ENCODE results near the gene CSTF1. TPM values are rescaled to one million over a fixed set of nuclear protein-coding genes. Genes with fewer than 3 reads are reported as not detected.
A peak's percentile ranks its signal among the peaks of the same experiment; 100 is the strongest.

CSTF1 gene
- total RNA-seq, 1 donor from 2014 or later, result 24.4 TPM

- Histone ChIP-seq H3K27me3 (ENCODE audit: low read depth) (no peaks in the 10 kb centered on the region), H3K4me3 (no peak overlapping the region), H3K27ac (no peak overlapping the region), H3K9me3 (no peaks in the 10 kb centered on the region), H3K4me1 (peaks cover 14% of the 10 kb centered on the region), H3K36me3 (peaks cover 9% of the 10 kb centered on the region)
- intact Hi-C loops (cut with DNase I), result no loop called here
- no peak for TF ChIP-seq CTCF (IDR thresholded peaks at IDR 0.05)
- ATAC-seq, result no peak
- DNase-seq, result no peak
Measured at GRCh38 chr20:56358070-56358469, 34.4 kb upstream of the CSTF1 start.

DNA sequence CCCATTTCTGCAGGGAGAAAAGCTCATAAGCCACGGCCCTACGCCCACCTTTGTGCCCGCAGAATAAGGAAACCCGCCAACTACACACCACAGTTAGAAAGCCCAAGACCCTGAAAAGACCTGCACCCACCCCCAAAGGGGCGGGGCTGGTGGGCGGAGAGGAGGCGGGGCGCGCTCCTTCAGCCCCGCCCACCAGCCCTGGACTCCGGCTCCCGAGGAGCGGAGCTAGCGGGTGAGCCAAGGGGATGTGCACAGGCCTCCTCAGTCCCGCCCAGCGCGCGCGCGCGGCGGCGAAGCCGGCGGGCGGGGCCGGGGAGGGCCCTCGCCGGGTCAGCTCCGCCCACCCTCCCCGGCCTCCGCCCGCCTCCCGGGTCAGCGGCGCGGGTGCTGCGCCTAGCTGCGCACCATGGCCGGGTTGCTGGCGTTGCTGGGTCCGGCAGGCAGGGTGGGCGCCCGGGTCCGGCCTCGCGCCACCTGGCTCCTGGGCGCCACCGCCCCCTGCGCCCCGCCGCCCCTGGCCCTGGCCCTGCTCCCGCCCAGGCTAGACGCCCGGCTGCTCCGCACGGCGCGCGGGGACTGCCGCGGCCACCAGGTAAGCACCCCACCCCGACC lies 33.7 kb upstream of the CSTF1 start, which contains the start of gene FAM210B:
TSS of gene FAM210B (plus strand) at position 375 of the 612 bp plus-strand sequence. CDS start at position 407, 32 bp downstream.
- peak; percentile 93 for DNase-seq
- intact Hi-C loops (cut with DNase I), result no loop called here
- peak within 1 kb of the TSS; percentile 85 for H3K27ac ChIP-seq

DNA sequence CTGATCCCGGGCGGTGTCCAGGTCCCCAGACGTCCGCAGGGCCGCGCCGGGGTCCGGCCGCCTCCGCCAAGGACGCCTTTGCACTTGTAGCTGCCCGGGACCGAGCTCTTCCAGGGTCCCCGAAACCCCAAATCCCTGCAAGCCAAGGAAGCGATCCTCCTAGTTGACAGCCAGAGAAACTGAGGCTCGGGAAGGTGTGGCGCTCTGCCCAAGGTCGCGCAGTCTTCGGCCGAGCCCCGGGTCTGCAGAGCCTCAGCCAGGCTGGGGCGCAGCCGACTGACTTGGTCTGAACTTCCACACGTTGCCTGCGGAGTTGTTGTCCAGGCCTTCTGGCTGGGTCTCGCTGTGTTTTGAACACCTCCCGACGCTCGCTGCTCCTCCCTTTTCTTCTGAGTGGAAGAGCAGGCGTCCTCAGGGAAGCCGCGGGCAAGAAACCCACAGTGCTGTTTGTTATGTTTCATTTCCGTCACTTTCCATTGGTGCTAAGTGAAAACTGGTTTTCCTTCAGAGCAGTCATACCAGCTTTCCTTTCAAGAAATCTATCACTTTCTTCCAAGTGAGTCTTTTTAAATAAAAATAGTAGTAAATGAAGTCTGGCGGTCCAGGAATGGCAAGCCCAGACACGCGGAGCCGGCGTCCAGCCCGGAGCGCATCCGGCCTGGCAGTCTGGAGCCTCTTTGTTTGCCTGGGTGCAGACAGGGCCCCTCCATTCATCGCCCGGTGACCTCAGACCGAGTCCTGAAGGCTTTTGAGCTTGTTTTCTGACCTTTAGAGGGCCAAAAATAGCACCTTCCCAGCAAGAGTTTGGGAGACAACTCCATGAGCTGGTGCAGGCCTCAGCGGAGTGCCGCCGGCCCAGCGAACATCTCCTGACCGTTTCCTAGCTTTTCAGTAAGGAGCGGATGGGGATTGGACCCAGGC lies 33.0 kb upstream of the CSTF1 start:
- ATAC-seq (peak; percentile 62 to 72), DNase-seq (peak; percentile 71)
- H3K4me3 ChIP-seq, result peak overlapping the region; percentile 95
- no peak for TF ChIP-seq CTCF (IDR thresholded peaks at IDR 0.05)
- H3K36me3 ChIP-seq, result peaks cover 9% of the 10 kb centered on the region
- H3K9me3 ChIP-seq, result no peaks in the 10 kb centered on the region
- no peaks in the 10 kb centered on the region for H3K27me3 ChIP-seq (ENCODE audit: low read depth)
- intact Hi-C loops (cut with DNase I), result no loop called here
- peaks cover 14% of the 10 kb centered on the region for H3K4me1 ChIP-seq
- H3K27ac ChIP-seq, result peak overlapping the region; percentile 85

More for the DNA sequence above, 33.7 kb upstream of the CSTF1 start, which contains the start of gene FAM210B:
- Histone ChIP-seq H3K27me3 (ENCODE audit: low read depth) (no peaks in the 10 kb centered on the region), H3K9me3 (no peaks in the 10 kb centered on the region), H3K4me1 (peaks cover 14% of the 10 kb centered on the region), H3K36me3 (peaks cover 9% of the 10 kb centered on the region), H3K4me3 (peak within 1 kb of the TSS; percentile 95)
- no peak for TF ChIP-seq CTCF (IDR thresholded peaks at IDR 0.05)
- peak; percentile 99 for ATAC-seq

- no peak for ATAC-seq
- intact Hi-C loops (cut with DNase I), result no loop called here
- no peak for TF ChIP-seq CTCF (IDR thresholded peaks at IDR 0.05)
- H3K27me3 ChIP-seq (ENCODE audit: low read depth), result no peaks in the 10 kb centered on the region
- H3K27ac ChIP-seq, result peak overlapping the region; percentile 85
- DNase-seq, result no peak
- H3K36me3 ChIP-seq, result peaks cover 17% of the 10 kb centered on the region
- H3K4me3 ChIP-seq, result peak overlapping the region; percentile 95
- no peaks in the 10 kb centered on the region for H3K9me3 ChIP-seq
- peaks cover 14% of the 10 kb centered on the region for H3K4me1 ChIP-seq
Measured at GRCh38 chr20:56360133-56360907, 32.1 kb upstream of the CSTF1 start.

DNA sequence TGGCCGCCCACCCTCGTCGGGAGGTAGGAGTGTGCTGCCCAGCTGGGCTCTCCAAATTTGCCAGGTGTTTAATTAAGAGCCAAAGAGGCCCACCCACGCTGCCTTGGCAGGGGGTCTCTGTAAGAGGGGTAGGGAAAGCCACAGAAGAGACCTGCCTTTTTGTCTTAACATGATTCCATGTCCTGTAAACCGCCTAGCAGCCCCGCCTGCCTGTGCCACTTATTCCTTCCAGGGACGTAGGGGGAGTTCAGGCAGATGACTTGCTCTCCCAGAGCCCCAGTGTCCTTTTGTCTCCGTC lies 31.6 kb upstream of the CSTF1 start:
- DNase-seq, result no peak
- Histone ChIP-seq H3K36me3 (peaks cover 23% of the 10 kb centered on the region), H3K4me3 (no peak overlapping the region), H3K27me3 (ENCODE audit: low read depth) (no peaks in the 10 kb centered on the region), H3K9me3 (no peaks in the 10 kb centered on the region), H3K27ac (no peak overlapping the region), H3K4me1 (peaks cover 14% of the 10 kb centered on the region)
- no peak for ATAC-seq
- intact Hi-C loops (cut with DNase I), result no loop called here
- TF ChIP-seq CTCF (IDR thresholded peaks at IDR 0.05), result no peak
